Cerebellar cortex (tissue), 1 donor: ENCODE results near the gene RTN4IP1.

ENCODE experiments used
- DNase-seq: peaks from one replicate; pipeline ENCODE4 v3.0.0-alpha.2; 2015; ENCODE audit warnings: low spot score

Gene RTN4IP1, protein sequence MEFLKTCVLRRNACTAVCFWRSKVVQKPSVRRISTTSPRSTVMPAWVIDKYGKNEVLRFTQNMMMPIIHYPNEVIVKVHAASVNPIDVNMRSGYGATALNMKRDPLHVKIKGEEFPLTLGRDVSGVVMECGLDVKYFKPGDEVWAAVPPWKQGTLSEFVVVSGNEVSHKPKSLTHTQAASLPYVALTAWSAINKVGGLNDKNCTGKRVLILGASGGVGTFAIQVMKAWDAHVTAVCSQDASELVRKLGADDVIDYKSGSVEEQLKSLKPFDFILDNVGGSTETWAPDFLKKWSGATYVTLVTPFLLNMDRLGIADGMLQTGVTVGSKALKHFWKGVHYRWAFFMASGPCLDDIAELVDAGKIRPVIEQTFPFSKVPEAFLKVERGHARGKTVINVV

DNA sequence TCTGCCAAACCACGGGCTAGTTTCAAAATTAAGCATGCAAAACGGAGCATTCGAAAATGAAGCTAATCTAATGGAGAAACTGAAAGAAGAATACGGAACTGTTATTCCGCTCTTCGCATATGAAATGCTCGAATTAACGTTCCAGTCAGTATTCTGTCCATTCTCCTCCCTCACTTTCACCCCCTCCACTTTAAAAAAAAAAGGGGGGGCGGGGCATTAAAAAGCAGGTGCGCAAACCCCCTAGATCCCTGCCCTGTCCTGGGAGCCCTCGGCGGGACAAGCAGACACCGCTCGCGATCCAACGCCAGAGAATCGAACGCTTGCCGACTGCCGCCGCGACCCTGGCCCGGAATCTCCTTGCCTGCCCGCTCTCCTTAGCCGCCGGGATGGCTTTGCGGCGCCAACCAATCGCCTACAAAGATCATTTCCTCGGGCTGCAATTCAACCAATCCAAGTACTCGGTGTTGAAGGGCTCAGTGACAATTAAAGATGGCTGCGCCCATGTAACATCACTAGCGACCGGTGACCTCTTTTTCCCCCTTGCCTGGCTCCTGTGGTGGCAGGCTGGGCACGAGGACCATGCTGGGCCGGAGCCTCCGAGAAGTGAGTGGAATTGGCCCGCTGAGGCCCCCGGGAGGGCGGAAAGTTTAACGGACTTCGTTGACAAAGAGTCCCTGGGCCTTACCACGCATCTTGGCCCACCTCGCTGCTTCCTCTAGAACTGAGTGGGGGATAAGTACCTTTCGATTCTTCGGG lies at the start of gene RTN4IP1, which contains the start of gene QRSL1:
Gene RTN4IP1, minus strand, starts transcription at position 396 of the 756 bp plus-strand sequence. CDS start 477 bp downstream, outside the sequence.
Gene QRSL1, plus strand, starts transcription at position 476 of the 756 bp plus-strand sequence. Its CDS starts 104 bp downstream, at position 580.
- DNase-seq: peak; percentile 95

DNA sequence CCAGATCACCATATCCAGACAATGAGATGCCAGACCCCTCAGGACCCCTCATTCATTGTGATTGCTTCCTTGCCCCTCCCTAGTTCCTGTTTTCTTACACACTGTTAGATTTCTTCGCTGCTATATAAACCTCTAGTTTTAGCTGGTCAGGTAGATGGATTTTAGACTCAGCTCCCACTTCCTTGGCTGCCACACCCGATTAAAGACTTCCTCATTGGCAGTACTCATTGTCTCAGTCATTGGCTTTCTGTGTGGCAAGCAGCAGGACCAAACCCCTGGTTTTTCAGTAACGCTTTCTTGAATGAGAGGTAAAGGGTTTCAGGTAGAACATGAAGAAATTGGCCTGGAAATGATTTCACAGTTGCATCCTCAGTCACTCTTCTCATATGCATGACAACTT lies 48.0 kb upstream of the RTN4IP1 start:
- no peak for DNase-seq

DNA sequence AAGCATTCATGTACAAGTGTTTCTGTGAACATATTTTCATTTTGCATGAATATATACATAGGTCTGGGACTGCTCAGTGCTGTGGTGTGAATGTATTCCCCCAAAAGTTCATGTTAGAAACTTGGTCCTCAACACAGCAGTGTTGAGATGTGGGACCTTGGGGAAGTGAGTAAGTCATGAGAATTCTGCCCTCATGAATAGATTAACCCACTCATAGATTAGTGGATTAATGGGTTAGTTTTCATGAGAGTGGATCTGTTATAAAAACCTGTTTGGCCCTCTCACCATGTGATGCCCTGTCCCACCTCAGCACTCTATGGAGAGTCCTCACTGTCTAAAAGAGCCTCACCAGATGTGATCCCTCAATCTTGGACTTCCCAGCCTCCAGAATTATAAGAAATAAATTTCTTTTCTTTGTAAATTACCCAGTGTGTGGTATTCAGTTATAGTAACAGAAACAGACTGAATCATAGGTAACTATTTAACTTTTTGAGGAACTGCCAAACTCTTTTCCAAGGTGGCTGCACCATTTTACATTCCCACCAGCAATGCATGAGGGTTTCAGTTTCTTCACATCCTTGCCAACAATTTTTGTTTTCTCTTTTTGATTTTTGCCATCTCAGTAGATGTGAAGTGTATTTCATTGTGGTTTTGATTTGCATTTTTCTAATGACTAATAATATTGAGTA lies 45.4 kb upstream of the RTN4IP1 start:
- no peak for DNase-seq

DNA sequence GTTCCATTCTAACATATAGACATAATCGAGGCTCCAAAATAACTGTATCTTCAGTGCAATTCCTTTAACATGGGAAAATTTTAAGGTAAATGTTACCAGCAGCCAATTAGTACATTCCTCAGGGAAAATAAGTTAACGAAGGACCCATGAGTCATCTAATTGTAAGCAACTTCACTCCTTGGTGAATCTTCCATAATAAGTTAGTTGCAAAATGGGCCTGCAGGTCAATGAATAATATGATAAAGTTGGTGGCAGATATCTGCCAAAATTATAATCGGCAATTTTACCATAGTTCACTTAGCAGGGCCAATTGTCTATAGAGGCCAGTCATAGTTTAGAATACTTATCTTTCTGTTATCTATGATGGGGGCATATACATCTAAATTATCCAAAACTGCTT lies 42.4 kb upstream of the RTN4IP1 start:
- DNase-seq: no peak

DNA sequence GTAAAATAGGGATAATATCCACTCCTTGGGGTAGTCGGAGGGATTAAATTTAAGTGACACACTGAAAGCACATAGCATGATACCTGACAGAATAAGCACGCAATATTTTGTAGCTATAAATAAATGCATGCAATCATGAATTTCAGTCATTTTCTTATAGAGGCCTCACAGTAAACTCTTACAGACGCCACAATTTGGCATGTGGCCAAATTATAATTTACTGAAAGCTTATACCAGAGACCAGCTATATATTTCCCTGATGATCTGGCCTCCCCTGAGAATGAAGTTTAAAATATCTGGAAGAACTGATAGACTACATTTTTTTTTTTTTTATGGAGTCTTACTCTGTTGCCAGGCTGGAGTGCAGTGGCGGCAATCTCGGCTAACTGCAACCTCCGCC lies 40.9 kb upstream of the RTN4IP1 start:
- no peak for DNase-seq

DNA sequence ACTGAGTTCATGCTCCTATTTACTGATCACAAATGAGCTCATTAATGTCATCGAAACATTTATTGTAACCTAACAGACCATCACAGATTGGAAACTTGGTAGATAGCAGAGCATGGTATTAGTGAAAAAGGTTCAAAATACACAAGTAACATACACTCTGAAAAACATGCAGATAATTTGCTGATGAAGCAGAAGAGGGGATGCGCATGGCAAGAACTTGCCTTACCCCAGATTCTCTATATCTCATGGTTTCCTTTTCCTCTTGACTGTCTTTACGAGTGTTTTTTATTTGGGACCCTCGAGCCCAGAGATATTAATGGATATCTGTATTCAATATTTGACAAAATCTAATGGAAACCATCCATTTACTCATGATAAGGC lies 37.7 kb upstream of the RTN4IP1 start:
- DNase-seq: no peak

DNA sequence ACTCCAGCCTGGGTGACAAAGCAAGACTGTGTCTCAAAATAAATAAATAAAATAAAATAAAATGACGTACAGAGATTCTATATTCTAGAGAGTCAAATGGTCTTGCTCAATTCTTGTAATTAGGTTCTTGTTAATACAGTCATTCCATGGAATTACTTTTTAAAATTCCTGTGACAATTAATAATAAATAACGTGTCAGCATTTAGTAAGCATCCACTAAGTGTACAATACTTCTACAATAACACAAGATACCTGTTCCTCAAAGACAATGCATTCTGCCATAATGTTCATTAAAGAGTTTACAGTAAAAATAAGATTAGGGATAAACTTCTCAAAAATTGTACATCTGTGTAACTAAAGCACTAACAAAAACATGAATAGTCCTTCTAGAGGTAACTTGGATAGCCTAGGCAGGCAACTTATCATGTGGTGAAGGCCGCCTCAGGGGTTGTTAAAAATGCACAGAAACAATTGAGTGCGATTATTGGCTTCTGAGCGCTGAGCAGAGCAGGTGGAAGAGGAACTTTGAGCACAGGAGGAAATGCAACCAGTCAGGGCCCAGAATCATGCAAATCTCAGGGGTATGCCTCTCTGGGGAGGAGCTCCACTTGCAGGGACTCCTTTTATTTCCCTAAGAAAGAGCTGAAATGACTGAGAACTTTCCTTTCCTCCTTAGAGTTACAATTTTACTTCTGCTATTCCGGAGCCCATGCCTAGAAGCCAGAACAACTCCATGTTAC lies 37.2 kb upstream of the RTN4IP1 start:
- no peak for DNase-seq

DNA sequence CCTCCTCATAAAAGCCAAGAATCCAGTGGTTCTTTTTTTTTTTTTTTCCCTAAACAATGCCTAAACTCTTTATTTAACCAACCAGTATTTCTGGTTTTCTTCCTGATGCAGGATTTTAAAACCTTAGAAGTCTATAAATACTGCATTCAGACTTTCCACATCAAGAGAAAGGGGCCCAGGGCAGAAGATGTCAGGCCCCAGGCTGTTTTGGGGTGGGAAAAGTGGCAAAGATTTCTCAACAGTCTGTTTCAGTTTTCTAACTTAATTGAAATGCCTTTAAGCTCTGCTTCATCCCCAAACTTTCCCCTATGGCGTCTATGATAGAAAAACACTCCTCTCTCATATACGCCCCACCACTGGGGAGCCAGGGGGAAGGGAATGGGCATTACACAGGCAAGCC lies 33.2 kb upstream of the RTN4IP1 start:
- no peak for DNase-seq

DNA sequence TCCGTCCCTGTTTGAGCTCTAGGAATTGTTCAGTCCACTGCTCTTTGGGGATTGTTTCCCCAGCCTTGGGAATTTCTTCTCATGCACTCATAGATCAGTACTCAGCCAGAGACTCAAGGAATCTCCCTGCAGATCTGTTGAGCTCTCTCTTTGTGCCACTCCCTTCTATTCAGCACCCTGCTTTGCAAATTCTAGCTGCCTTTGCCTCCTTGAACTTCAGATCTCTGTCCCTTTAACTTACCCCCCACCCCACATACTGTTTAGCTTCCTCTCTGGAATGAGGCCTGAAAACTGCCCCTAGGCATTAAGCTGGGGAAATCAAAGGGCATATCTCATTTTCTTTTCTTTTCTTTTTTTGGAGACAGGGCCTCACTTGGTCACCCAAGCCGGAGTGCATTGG lies 30.6 kb upstream of the RTN4IP1 start:
- no peak for DNase-seq

DNA sequence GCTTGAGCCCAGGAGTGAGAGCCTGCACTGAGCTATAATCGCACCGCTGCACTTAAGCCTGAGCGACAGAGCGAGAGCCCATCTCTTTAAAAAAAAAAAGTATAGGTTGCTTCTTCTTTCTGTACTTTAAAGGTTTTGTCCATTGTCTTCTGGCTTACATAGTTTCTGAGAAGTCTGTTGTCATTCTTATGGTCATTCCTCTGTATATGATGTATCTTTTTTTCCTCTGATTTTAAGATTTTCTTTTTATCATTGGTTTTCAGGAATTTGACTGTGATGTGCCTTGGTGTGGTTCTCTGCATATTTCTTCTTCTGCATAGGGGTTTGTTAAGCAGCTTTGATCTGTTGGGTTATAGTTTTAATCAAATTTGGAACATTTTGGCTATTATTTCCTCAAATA lies 29.2 kb upstream of the RTN4IP1 start:
- DNase-seq: peak; percentile 7

DNA sequence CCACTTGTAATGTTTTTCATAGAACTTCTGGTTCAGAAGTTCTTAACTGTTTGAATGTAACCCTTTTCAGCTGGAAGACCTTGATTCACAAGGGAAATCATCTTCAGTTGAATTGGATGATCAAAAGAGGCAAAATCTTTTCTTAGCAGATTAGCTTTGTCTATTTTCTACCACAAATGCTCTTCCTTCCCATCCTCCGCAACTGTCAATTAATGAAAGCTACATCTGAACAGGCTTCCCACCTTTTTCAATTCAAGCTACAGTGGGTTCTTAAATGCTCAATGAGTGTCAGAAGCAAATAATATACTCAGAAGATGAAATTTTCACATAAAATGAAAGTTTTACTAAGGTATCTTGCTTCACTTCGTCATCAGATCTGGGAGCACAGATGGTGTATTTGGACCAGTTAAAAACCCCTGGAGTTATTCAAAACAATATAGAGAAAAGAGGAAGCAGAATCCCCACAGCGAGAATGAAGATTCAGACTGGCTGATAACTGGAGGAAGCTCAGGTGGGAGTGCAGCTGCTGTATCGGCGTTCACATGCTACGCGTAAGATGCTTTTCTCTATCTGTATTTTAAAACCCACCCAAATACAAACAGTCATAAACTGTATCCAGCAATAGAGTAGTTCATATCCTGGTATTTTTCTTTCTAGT lies 19.5 kb upstream of the RTN4IP1 start:
- DNase-seq: no peak

DNA sequence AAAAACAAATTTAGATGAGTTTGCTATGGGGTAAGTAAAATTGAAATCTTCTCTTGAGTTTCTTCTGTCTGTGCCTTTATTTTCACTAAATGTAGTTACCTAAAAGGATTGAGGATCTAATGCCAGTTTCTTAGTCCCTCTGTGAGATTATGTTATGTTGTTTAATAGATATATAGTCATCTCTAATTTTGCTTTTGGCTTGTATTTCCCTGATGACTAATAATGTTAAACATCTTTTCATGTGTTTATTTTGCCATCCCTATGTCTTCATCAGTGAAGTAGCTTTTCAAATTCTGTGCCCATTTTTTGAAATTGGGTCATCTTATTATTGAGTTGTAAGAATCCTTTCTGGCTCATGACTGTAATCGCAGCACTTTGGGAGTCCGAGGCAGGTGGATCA lies 13.8 kb upstream of the RTN4IP1 start:
- DNase-seq: no peak

DNA sequence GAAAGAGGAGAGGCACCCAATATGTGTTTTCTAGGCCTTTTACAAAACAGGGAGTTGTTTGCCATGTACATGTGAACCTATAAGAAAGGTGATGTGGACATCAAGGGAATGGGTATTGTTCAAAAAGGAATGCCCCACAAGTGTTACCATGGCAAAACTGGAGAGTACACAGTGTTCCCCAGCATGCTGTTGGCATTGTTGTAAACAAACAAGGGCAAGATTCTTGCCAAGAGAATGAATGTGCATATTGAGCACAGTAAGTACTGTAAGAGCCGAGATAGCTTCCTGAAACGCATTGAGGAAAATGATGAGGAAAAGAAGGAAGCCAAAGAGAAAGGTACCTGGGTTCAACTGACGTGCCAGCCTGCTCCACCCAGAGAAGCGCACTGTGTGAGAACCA lies 13.2 kb upstream of the RTN4IP1 start:
- peak; percentile 9 for DNase-seq

DNA sequence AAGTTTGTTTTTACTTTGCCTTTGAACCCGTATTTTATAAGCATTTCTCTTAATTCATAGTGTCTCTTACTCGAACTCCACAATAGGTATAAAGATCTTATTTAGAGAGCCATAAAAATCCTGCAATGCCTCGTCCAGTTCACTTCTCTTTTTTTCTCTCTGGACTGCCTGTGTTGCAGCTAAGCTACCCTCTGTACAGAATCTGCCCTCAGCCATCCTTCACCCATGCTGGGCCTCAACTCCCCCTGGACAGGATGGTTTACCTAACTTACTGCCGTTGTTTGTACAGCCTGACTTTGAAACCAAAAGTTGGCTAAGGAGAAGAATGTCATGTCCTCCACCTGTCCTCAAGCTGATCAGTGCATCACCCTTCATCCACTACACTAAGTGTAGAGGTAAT lies 10.5 kb upstream of the RTN4IP1 start:
- DNase-seq: no peak

DNA sequence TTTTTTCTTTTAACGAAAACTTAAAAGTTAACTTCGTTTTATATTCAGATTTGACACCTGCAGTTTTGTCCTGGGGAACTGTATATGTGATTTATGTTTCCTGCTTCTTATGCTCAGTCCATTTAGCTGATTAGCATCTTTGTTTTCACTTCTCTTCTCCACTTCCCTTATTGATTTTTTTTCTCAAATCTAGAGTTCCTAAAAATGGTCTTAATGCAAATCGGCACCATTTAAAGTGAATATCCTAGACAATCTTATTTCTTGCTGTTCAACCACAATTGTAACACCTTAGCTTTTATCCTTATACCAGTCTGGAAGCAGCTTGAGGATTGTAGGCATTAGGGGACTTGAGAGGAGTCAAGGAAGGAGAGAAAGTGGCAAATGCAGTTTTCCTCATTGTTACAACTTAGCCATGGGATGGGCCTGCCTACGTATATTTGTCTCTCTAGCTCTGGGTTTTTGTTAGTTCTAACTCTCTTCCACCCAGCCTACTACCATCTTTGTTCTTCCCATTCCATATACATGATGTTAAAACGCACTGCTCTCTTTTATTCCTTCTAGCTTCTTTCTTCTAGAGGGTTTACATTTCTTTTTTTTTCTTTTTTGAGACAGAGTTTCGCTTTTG lies 8.5 kb upstream of the RTN4IP1 start:
- DNase-seq: no peak

DNA sequence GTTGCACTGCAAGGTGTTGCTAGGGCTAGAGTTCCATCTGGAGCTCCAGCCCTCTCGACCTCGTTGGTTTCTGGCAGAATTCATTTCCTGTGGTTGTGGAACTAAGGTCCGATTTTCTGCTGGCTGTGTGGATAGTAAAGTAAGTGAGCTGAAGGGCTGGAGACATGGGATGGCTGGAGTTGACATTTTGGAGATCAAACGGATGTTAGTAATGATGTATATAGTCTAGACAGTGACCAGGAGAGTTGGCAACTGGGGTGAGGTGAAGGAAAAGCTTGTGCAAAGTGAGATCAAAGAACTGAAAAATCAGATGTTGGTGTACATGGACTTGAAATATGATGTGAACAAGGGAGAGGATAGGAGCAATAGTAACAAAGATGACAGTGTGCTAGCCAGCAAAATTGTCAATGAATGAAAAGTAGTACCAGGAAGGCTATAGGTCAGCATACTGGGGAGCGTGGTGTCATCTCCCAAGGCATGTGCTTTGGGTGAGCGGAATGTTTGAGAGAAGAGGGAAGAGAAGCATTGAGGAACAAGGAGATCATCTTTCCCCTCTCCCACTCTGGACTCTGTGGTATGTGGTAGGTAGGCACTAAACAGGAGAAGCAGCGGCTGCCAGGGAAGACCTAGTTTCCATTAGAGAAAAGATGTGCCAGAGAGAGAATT lies 7.9 kb upstream of the RTN4IP1 start:
- no peak for DNase-seq

DNA sequence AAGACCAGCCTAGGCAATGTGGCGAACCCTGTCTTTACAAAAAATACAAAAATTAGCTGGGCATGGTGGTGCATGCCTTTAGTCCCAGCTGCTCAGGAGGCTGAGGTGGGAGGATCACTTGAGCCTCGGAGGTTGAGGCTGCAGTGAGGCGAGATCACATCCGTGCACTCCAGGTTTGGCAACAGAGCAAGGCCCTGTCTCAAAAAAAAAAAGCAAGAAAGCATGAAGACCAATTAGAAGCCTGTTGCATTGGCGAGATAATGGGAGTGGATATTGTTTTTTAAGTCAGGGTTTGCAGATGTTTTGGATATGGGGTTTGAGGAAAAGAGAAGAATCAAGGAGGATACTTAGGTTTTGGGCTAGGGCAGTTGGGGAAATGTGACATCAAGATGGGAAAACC lies 5.3 kb upstream of the RTN4IP1 start:
- DNase-seq: no peak

DNA sequence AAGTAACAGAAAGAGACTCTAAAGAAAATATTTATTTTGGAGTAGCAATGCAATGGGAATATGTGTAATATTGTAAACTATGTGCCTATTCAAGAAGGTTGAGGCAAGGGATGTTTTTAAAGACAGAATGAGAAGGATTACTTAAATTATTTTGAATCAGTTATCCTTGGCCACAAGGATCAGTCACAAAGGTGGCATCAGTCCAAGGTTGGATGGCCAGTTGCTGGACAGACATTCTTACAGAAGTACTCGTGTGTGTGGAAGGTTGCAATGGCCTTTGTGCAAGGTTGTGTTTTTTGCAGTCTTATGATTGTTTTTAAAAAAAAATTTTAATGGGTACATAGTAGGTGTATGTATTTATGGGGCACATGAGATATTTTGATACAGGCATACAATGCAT lies 2.0 kb upstream of the RTN4IP1 start:
- no peak for DNase-seq

DNA sequence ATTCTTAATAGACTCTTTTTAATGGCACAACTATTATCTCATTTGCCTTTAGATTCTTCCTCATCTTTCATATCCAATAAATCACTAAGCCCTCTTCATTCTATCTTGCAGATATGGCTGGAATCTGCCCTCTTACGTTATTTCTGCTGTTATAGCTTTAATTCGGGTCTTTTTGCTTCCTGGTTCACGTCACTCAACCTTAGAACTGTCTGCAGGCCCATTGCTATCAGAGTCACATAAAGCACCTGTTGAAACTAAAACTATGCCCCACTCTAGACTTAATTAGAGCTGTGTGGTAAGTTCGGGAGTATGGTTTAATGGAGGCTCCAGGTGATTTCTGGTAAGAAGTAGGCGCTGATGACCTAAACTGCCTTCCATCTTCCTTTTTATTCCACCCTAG lies 1.1 kb upstream of the RTN4IP1 start:
- DNase-seq: no peak

DNA sequence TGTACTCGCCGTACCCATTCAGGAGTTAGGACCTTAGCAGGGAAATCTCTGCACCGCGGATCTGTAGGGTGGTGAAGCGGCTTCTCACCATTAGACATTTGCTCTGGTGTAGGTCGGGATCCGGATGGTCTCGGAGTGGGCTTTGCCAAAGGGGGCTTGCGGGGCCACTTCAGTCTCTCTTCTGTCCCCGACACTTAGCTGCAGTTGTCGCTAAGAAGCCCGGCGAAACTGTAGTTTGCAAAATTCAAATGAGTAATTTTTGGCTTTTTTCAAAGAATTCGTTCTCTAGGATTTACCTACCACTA lies 513 bp upstream of the RTN4IP1 start:
- no peak for DNase-seq

DNA sequence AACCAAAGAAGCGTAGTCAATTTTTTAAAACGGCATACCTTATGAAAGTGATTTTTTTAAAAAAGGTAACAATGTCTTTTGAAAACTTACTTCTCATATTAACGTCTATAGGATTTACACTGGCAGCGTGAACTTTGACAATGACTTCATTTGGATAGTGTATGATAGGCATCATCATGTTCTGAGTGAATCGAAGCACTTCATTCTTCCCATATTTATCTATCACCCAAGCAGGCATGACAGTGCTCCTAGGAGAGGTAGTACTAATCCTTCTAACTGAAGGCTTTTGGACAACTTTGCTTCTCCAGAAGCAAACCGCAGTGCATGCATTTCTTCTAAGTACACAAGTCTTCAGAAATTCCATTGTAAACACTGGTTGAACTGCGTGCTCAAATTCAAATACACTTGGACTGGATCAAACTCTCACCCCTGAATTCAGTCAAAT lies 618 bp downstream of the RTN4IP1 start:
- DNase-seq: no peak
